ENCODE data around the gene ZNF764. TPM values are rescaled to one million over a fixed set of nuclear protein-coding genes. Genes with fewer than 3 reads are reported as not detected.

ZNF764 gene
- total and polyA plus RNA-seq, 12 donors: 3.6 to 15.0 (median 9.5) TPM

DNA sequence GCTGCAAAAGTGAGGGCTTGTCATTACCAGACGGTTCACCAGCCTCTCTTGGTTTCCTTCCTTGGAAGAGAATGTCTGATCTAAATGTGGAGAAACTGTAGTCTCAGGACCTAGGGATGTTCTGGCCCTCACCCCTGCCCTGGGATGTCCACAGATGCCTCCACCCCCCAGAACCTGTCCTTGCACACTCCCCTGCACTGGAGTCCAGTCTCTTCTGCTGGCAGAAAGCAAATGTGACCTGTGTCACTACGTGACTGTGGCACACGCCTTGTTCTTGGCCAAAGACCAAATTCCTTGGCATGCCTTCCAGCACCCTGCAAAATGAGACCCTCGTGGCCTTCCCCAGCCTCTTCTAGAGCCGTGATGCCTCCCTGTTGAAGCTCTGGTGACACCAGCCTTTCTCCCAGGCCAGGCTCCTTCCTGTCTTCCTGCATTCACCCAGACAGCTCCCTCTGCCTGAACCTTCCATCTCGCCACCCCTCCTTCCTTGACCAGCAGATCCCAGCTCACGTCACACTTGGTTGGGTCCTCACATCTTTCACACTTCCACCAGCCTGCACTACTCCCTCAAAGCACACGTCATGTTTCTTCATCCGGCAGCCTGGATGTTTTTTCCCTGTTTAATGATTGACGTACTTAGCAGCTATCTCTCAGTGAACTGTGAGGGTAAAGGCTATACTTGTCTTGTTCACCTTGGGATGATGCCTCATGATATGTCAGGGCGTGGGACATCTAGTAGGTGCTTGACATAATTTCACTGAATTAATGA lies 36.1 kb downstream of the ZNF764 start:
- no peak overlapping the region for H3K4me3 ChIP-seq
- no peak overlapping the region for H3K27ac ChIP-seq
- TF ChIP-seq, protein P1, sequence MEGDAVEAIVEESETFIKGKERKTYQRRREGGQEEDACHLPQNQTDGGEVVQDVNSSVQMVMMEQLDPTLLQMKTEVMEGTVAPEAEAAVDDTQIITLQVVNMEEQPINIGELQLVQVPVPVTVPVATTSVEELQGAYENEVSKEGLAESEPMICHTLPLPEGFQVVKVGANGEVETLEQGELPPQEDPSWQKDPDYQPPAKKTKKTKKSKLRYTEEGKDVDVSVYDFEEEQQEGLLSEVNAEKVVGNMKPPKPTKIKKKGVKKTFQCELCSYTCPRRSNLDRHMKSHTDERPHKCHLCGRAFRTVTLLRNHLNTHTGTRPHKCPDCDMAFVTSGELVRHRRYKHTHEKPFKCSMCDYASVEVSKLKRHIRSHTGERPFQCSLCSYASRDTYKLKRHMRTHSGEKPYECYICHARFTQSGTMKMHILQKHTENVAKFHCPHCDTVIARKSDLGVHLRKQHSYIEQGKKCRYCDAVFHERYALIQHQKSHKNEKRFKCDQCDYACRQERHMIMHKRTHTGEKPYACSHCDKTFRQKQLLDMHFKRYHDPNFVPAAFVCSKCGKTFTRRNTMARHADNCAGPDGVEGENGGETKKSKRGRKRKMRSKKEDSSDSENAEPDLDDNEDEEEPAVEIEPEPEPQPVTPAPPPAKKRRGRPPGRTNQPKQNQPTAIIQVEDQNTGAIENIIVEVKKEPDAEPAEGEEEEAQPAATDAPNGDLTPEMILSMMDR (IDR thresholded peaks at IDR 0.05): no peak
- TF ChIP-seq POLR2A (IDR thresholded peaks at IDR 0.05): no peak
- no peaks in the 10 kb centered on the region for H3K36me3 ChIP-seq (replicated peaks in 1 of 2)
- H3K4me1 ChIP-seq (replicated peaks in 1 of 2): peaks cover 0 to 3% of the 10 kb centered on the region in 2 donors
- WGBS, 4 donors: 67 to 69% (median 68%) methylated on average over 7 to 11 of the region's 11 CpGs
- DNase-seq: no peak
- no peaks in the 10 kb centered on the region for H3K9me3 ChIP-seq (replicated peaks in 1 of 3)
- intact Hi-C loops (cut with DNase I): loop anchor here in 1 of 2 donors (10.0 kb wide), 1 partner anchor 77 kb away; the partner anchor contains the start of gene SEPHS2
- H3K27me3 ChIP-seq: no peaks in the 10 kb centered on the region

DNA sequence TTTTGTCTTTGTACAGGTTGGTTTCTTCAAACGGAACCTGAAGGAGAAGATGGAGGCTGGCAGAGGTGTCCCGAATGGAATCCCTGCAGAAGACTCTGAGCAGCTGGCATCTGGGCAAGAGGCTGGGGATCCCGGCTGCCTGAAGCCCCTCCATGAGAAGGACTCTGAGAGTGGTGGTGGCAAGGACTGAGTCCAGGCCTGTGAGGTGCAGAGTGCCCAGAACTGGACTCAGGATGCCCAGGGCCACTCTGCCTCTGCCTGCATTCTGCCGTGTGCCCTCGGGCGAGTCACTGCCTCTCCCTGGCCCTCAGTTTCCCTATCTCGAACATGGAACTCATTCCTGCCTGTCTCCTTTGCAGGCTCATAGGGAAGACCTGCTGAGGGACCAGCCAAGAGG lies 36.7 kb downstream of the ZNF764 start:
- Histone ChIP-seq H3K36me3 (replicated peaks in 1 of 2) (no peaks in the 10 kb centered on the region), H3K4me3 (no peak overlapping the region), H3K9me3 (replicated peaks in 1 of 3) (no peaks in the 10 kb centered on the region), H3K4me1 (replicated peaks in 1 of 2) (peaks cover 0 to 3% of the 10 kb centered on the region in 2 donors), H3K27me3 (no peaks in the 10 kb centered on the region), H3K27ac (no peak overlapping the region)
- WGBS, 4 donors: 84 to 94% (median 90%) methylated on average over 7 of the region's 7 CpGs
- intact Hi-C loops (cut with DNase I): loop anchor here in 1 of 2 donors (10.0 kb wide), 1 partner anchor 77 kb away; the partner anchor contains the start of gene SEPHS2
- DNase-seq: no peak
- TF ChIP-seq, protein P1 (IDR thresholded peaks at IDR 0.05): no peak
- TF ChIP-seq POLR2A (IDR thresholded peaks at IDR 0.05): no peak

DNA sequence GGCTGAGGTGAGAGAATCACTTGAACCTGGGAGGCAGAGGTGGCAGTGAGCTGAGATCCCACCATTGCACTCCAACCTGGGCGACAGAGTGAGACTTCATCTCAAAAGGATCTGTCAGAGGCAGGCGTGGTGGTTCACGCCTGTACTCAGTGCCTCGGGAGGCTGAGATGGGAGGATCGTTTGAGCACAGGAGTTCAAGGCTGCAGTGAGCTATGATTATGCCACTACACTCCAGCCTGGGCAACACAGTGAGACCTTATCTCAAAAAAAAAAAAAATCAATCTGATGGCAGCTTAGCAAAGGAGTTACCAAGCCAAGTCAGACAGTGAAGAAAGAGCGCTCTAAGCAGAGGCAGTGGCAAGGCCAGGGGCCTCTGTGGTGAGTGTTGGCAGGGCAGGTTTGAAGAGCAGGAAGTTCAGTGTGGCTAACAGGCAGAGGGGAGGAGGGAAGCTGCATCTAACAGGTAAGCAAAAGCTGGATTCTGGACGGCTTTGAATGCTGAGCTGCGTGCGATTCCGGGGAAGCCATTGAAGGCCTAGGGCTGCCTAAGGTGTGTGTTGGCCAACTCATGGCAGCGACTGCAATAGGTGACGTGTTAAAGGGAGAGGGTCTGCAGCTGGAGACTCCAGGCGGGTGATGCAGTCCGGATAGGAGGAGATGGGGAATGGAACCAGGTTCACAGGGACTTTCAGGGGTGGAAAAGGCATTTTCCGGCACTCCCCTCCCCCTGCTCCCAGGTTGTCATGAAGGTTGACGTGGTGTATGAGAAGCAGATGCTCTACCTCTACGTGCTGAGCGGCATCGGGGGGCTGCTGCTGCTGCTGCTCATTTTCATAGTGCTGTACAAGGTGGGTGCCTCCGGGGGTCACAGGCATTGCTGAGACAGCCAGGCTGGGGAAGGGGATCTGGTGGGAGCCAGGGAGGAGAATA lies 38.8 kb downstream of the ZNF764 start:
- Histone ChIP-seq H3K4me1 (replicated peaks in 1 of 2) (peaks cover 0 to 3% of the 10 kb centered on the region in 2 donors), H3K27ac (no peak overlapping the region), H3K9me3 (replicated peaks in 1 of 3) (no peaks in the 10 kb centered on the region), H3K36me3 (replicated peaks in 1 of 2) (no peaks in the 10 kb centered on the region), H3K27me3 (no peaks in the 10 kb centered on the region), H3K4me3 (no peak overlapping the region)
- DNase-seq: no peak
- intact Hi-C loops (cut with DNase I): loop anchor here (5.0 to 10.0 kb wide), 2 partner anchors 62 to 75 kb away; partner anchors contain the start of gene SEPHS2 (in 1 of the 2)
- TF ChIP-seq POLR2A (IDR thresholded peaks at IDR 0.05): no peak
- TF ChIP-seq, protein P1 (IDR thresholded peaks at IDR 0.05): no peak
- 88 to 90% (median 89%) methylated on average over 16 to 20 of the region's 20 CpGs for WGBS, 4 donors

DNA sequence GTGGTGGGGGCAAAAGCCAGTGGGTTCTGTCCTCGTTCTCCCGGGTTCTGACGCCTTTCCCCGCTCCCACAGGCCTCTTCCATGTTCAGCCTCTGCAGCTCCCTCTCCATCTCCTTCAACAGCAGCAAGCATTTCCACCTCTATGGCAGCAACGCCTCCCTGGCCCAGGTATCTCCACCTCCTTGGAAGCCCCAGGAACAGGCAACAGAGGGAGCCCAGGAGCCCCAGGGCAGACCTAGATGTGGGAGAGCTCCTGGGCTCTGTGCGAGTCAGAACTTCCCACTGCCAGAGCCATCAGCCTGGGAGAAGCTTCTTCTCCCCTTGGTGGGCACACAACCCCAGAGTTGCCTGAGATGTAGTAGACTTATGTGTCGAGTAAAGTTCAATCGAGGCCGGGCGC lies 39.6 kb downstream of the ZNF764 start:
- no peaks in the 10 kb centered on the region for H3K9me3 ChIP-seq (replicated peaks in 1 of 3)
- no peak overlapping the region for H3K4me3 ChIP-seq
- H3K36me3 ChIP-seq (replicated peaks in 1 of 2): no peaks in the 10 kb centered on the region
- no peaks in the 10 kb centered on the region for H3K27me3 ChIP-seq
- no peak overlapping the region for H3K27ac ChIP-seq
- no peak for DNase-seq
- WGBS, 4 donors: 85 to 90% (median 88%) methylated on average over 6 to 10 of the region's 10 CpGs
- H3K4me1 ChIP-seq (replicated peaks in 1 of 2): peaks cover 0 to 3% of the 10 kb centered on the region in 2 donors
- TF ChIP-seq, protein P1 (IDR thresholded peaks at IDR 0.05): no peak
- TF ChIP-seq POLR2A (IDR thresholded peaks at IDR 0.05): no peak
- intact Hi-C loops (cut with DNase I): loop anchor here in 1 of 2 donors (5.0 kb wide), 1 partner anchor 61 kb away; no protein-coding TSS in a partner anchor

All from adrenal gland (tissue), 12 donors.